T-helper 1 cell treated with Interleukin-12 subunit alpha and Interleukin-12 subunit beta and Interleukin-4 antibody, amounts not matched to agents 30 μg/mL and 1 μg/mL, for 36 hours (primary cell): ENCODE measurements around the gene ING2.
A peak's percentile ranks its signal among the peaks of the same experiment; 100 is the strongest.
"Not testable (repeated sequence)": the region's sequence is repeated elsewhere in the genome, so short reads cannot be mapped to it uniquely, and the experiment has no call there.

ENCODE experiments used
- H3K27ac Mint-ChIP-seq: one replicate; pipeline ENCODE4 v1.8.0; 2021; ENCODE audit warnings: mild to moderate bottlenecking, mixed read lengths
- H3K27me3 Mint-ChIP-seq: one replicate; pipeline ENCODE4 v1.8.0; 2021; ENCODE audit warnings: low read depth, mixed read lengths
- H3K36me3 Mint-ChIP-seq: one replicate; pipeline ENCODE4 v1.8.0; 2021; ENCODE audit warnings: low read depth, mixed read lengths
- H3K4me1 Mint-ChIP-seq: one replicate; pipeline ENCODE4 v1.8.0; 2021; ENCODE audit warnings: low read depth, mixed read lengths
- H3K4me3 Mint-ChIP-seq: one replicate; pipeline ENCODE4 v1.8.0; 2021; ENCODE audit warnings: mild to moderate bottlenecking, moderate library complexity, mixed read lengths
- H3K9me3 Mint-ChIP-seq: one replicate; pipeline ENCODE4 v1.8.0; 2021; ENCODE audit warnings: mixed read lengths

Gene ING2

GRCh38 chr4:183482515-183483095, 22.3 kb upstream of the ING2 start:
- H3K4me1 Mint-ChIP-seq, H3K9me3 Mint-ChIP-seq, H3K36me3 Mint-ChIP-seq, H3K27me3 Mint-ChIP-seq, H3K4me3 Mint-ChIP-seq, H3K27ac Mint-ChIP-seq: not testable (repeated sequence)

- H3K27me3 Mint-ChIP-seq: no peaks in the 10 kb centered on the region
- no peaks in the 10 kb centered on the region for H3K4me1 Mint-ChIP-seq
- no peaks in the 10 kb centered on the region for H3K36me3 Mint-ChIP-seq
- no peaks in the 10 kb centered on the region for H3K9me3 Mint-ChIP-seq
- no peak overlapping the region for H3K4me3 Mint-ChIP-seq
- H3K27ac Mint-ChIP-seq: no peak overlapping the region
Measured at GRCh38 chr4:183483997-183484396, 20.9 kb upstream of the ING2 start.

DNA sequence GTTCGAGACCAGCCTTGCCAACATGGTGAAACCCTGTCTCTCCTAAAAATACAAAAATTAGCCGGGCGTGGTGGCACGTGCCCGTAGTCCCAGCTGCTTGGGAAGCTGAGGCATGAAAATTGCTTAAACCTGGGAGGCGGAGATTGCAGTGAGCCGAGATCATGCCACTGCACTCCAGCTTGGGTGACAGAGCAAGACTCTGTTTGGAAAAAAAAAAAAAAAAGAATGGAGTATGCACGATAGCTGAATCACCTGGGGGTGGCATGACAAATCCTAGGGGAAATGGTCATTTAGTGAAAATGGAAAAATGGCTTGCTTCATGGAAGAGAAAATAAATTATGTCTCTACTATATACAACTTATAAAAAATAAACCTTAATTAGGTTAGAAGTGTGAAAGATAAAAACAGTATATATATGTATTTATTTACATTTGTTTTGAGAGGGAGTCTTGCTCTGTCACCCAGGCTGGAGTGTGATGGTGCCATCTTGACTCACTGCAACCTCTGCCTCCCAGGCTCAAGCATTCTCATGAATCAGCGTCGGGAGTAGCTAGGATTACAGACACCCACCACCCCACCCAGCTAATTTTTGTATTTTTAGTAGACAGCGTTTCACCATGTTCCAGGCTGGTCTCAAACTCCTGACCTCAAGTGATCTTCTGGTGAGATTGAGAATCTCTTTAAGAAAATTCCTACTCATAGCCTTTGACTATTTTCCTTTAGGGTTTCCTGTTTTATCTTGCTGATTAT, 19.3 kb upstream of the ING2 start:
- H3K27ac Mint-ChIP-seq: no peak overlapping the region
- no peaks in the 10 kb centered on the region for H3K9me3 Mint-ChIP-seq
- H3K36me3 Mint-ChIP-seq: no peaks in the 10 kb centered on the region
- H3K4me1 Mint-ChIP-seq: no peaks in the 10 kb centered on the region
- H3K4me3 Mint-ChIP-seq: no peak overlapping the region
- no peaks in the 10 kb centered on the region for H3K27me3 Mint-ChIP-seq

DNA sequence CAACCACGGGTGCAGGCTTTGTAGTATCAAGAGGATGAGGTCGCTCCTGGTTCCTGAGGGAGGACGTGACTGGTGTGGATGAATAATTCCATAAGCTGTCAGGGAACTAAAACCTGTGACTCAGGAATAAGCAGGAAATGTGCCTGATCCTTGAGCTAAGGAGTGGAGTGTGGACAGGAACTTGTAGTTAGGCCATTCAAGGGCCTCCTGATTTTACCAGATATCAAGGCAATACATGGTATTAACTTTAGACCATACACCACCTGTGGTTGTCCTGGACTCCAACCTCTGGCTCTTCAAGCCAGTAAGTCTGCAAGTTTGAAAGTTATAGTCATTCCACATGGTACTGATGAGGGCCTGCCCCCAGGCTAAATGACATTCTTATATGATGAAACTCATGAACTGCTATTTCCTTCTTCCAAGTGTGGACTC, 12.1 kb upstream of the ING2 start:
- Mint-ChIP-seq H3K36me3 (peaks cover 8% of the 10 kb centered on the region), H3K27ac (no peak overlapping the region), H3K4me1 (no peaks in the 10 kb centered on the region), H3K9me3 (no peaks in the 10 kb centered on the region), H3K4me3 (no peak overlapping the region), H3K27me3 (no peaks in the 10 kb centered on the region)

GRCh38 chr4:183493246-183493645, 11.6 kb upstream of the ING2 start:
- Mint-ChIP-seq H3K4me3 (no peak overlapping the region), H3K36me3 (peaks cover 8% of the 10 kb centered on the region), H3K4me1 (no peaks in the 10 kb centered on the region), H3K27ac (no peak overlapping the region), H3K27me3 (no peaks in the 10 kb centered on the region), H3K9me3 (no peaks in the 10 kb centered on the region)

DNA sequence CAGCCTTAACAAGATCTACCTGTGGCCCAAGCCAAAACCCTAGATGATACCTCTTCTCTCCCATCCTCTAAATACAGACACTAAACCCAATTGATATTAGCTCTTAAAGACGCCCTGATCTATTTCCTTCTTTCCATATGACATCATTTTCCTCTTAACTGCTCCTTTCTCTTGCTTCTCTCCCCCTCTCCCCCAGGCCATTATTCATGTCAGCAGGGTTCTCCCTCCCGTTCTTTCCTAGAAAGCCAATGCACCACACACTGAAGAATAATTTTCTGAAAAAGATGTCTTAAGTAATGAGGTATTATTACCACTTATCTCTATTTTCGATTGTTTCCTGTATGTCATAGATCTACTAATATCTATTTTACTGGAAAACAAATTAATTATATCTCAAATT, 9.7 kb upstream of the ING2 start:
- no peaks in the 10 kb centered on the region for H3K27me3 Mint-ChIP-seq

GRCh38 chr4:183499389-183499788, 5.5 kb upstream of the ING2 start:
- H3K4me3 Mint-ChIP-seq: no peak overlapping the region
- H3K27ac Mint-ChIP-seq: no peak overlapping the region
- peaks cover 20% of the 10 kb centered on the region for H3K4me1 Mint-ChIP-seq
- H3K36me3 Mint-ChIP-seq: peaks cover 3% of the 10 kb centered on the region
- H3K27me3 Mint-ChIP-seq: no peaks in the 10 kb centered on the region
- no peaks in the 10 kb centered on the region for H3K9me3 Mint-ChIP-seq

More for the DNA sequence above, 9.7 kb upstream of the ING2 start:
- Mint-ChIP-seq H3K4me3 (no peak overlapping the region), H3K36me3 (peaks cover 8% of the 10 kb centered on the region), H3K27ac (no peak overlapping the region), H3K9me3 (no peaks in the 10 kb centered on the region), H3K4me1 (peaks cover 6% of the 10 kb centered on the region)

GRCh38 chr4:183499801-183500200, 5.1 kb upstream of the ING2 start:
- no peak overlapping the region for H3K4me3 Mint-ChIP-seq
- H3K36me3 Mint-ChIP-seq: peaks cover 3% of the 10 kb centered on the region
- H3K27me3 Mint-ChIP-seq: no peaks in the 10 kb centered on the region
- no peaks in the 10 kb centered on the region for H3K9me3 Mint-ChIP-seq
- no peak overlapping the region for H3K27ac Mint-ChIP-seq
- H3K4me1 Mint-ChIP-seq: peaks cover 20% of the 10 kb centered on the region

DNA sequence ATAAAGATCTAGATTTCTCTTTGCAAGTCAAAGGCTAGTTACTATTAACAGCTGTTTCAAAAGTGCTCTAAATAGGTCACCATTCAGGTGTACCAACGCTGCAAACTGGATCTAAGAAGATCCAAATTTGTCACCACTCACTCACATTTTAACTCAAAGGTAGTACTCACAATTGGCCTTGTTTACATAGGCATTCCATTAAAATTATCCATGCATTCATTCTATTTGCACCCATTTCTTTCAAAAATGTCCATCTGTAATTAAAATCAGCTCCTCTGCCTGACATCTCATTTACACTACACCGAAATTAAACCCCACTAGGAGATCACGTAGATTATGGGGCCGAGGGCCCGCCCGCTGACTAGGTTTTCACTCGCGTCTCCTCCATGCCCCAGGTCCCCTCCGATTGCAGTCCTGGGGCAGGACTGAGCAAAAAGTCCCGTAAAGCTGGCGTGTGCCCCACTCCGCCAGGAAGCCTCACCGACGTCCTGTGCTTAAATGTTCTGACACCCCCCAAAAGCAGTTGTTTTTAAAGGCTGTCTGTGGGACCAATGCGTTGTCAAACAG, 1.3 kb upstream of the ING2 start:
- no peaks in the 10 kb centered on the region for H3K9me3 Mint-ChIP-seq
- H3K27me3 Mint-ChIP-seq: no peaks in the 10 kb centered on the region
- no peaks in the 10 kb centered on the region for H3K36me3 Mint-ChIP-seq
- H3K4me3 Mint-ChIP-seq: peak overlapping the region; percentile 90
- H3K27ac Mint-ChIP-seq: peak overlapping the region; percentile 91
- peaks cover 29% of the 10 kb centered on the region for H3K4me1 Mint-ChIP-seq

DNA sequence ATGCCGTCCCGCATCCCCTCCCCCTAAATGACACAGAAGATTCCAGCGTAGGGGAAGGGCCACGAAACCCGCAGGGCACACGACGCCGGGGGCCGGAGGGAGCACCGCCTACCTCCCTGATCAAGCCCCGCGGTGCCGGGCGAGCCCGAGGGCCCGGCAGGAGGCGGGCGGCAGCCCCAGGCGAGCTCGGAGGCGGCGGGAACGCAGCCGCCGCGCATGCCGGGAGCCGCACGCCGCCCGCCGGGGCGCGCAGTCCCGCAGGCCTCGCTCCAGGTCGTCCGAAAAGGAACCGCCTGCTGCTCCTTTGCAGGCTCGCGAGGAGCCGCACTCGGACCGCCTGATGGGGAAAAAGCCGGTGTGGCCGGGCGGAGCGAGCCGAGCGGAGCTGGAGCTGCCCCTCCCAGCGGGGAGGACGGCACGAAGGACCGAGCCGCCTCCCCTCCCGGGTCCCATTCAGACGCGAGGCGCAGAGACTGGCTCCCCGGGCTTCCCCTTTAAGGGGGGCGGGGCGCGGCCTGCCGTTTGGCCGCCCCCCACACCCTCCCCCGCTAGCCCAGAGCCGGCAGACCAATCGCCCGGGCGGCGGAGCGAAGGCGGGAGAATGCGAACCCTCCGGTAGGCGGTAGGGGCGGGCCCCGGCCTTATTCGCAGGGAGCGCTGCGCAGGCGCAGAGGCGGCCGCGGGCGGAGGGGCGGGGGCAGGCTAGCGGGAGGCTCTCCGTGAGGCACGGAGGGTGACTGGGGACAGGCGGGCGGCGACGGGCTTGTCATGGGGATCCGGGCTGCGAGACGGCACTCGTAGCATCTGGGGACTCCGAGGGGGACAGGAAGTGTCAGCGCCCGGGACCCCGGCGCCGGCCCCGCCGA, 561 bp upstream of the ING2 start:
- no peaks in the 10 kb centered on the region for H3K9me3 Mint-ChIP-seq
- no peaks in the 10 kb centered on the region for H3K27me3 Mint-ChIP-seq
- H3K36me3 Mint-ChIP-seq: no peaks in the 10 kb centered on the region
- H3K4me1 Mint-ChIP-seq: peaks cover 27% of the 10 kb centered on the region
- peak overlapping the region; percentile 91 for H3K27ac Mint-ChIP-seq
- peak overlapping the region; percentile 90 for H3K4me3 Mint-ChIP-seq

DNA sequence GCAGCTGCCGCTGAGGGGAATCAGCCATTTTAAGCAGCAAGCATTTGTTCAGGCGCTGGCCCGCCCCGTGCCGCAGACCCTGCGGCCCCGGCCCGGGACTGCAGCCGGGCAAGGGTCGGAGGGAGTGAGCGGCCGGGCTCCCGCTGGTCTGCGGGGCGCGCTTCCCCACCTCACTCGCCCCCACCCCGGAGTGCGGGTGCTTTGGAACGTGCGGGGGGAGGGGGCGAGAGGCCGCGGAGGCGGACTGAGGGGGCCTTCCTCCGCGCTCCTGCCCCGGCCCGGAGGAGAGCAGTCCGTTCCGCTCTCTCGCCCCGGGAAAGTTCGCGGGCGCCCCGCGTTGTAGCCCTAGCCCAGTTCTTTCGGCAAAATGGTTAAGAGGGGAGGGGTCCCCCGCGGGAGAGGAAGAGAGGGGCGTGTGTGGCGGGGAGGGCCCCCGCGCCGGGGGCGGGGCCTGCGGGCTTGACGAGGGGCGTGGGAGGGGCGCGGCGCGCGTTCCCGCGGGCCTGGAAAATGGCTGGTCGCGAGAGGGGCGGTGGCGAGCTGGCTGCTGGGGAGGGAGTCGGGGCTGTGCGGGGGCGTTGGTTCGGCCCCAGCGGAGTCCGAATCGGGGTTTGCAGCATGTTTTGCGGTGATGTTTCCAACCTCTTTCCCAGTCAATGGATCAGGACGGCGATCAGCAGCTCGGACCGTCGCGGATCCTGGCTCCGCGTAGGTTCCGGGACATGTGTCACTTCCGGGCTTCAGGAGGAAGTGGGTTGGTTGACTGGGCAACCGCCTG, 942 bp downstream of the ING2 start:
- Mint-ChIP-seq H3K27me3 (no peaks in the 10 kb centered on the region), H3K36me3 (peaks cover 9% of the 10 kb centered on the region), H3K4me3 (peak overlapping the region; percentile 94), H3K27ac (peak overlapping the region; percentile 96), H3K4me1 (peaks cover 29% of the 10 kb centered on the region), H3K9me3 (no peaks in the 10 kb centered on the region)

DNA sequence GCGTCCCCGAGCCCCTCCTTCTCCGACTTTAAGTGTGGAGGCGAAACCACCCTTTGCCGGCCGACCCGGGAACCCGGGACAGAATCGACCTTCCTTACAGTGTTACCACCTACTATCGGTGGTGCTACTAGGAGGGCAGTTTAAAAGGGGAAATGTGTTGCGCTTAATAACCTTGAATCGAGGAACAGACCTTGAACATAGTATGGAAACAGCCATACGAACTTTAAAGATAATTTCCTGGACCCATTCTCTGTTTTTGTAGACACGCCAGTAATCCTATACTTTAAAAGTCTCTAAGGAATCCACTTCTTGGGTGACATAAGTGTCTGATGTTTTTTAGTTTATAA, 1.5 kb downstream of the ING2 start:
- Mint-ChIP-seq H3K36me3 (peaks cover 10% of the 10 kb centered on the region), H3K9me3 (no peaks in the 10 kb centered on the region), H3K4me3 (peak overlapping the region; percentile 90)

GRCh38 chr4:183507925-183508696, 3.3 kb downstream of the ING2 start:
- no peaks in the 10 kb centered on the region for H3K27me3 Mint-ChIP-seq
- no peak overlapping the region for H3K4me3 Mint-ChIP-seq

More for the DNA sequence above, 1.5 kb downstream of the ING2 start:
- H3K27ac Mint-ChIP-seq: peak overlapping the region; percentile 96
- peaks cover 31% of the 10 kb centered on the region for H3K4me1 Mint-ChIP-seq
- no peaks in the 10 kb centered on the region for H3K27me3 Mint-ChIP-seq

More at GRCh38 chr4:183507925-183508696, 3.3 kb downstream of the ING2 start:
- H3K36me3 Mint-ChIP-seq: peaks cover 16% of the 10 kb centered on the region
- H3K4me1 Mint-ChIP-seq: peaks cover 21% of the 10 kb centered on the region
- no peak overlapping the region for H3K27ac Mint-ChIP-seq
- no peaks in the 10 kb centered on the region for H3K9me3 Mint-ChIP-seq
